M059J (cell line): ENCODE measurements around the gene MEF2C. TPM values are rescaled to one million over a fixed set of nuclear protein-coding genes. Genes with fewer than 3 reads are reported as not detected.
"Not testable (repeated sequence)": the region's sequence is repeated elsewhere in the genome, so short reads cannot be mapped to it uniquely, and the experiment has no call there.

Source experiments
- DNase-seq: peaks from one replicate; pipeline ENCODE4 v3.0.0-alpha.2; 2012; ENCODE audit warnings: low read depth
- total RNA-seq: library from RNA; depleted of rRNA; stranded (reverse); fragments of >200 nt; shearing (Covaris generic); gene quantifications from 2 replicates; pipeline ENCODE4 v1.2.3, GENCODE V29; 2014

Gene MEF2C
- total RNA-seq, 1 experiment from 2014 or later = 7.7 TPM

GRCh38 chr5:88862547-88863175 lies 20.3 kb downstream of the MEF2C start:
- no peak for DNase-seq

GRCh38 chr5:88861231-88861630 lies 21.8 kb downstream of the MEF2C start:
- no peak for DNase-seq

- DNase-seq = peak; percentile 28
Measured at GRCh38 chr5:88860501-88860900, 22.5 kb downstream of the MEF2C start.

- no peak for DNase-seq
Measured at GRCh38 chr5:88858392-88858791, 24.6 kb downstream of the MEF2C start.

- not testable (repeated sequence) for DNase-seq
Measured at GRCh38 chr5:88856381-88856780, 26.6 kb downstream of the MEF2C start.

- DNase-seq = no peak
Measured at GRCh38 chr5:88854769-88855168, 28.2 kb downstream of the MEF2C start.

GRCh38 chr5:88847420-88847819 lies 35.6 kb downstream of the MEF2C start:
- no peak for DNase-seq

- DNase-seq = no peak
Measured at GRCh38 chr5:88846434-88846833, 36.5 kb downstream of the MEF2C start.

GRCh38 chr5:88845081-88845697 lies 37.8 kb downstream of the MEF2C start:
- no peak for DNase-seq

GRCh38 chr5:88842784-88843183 lies 40.2 kb downstream of the MEF2C start:
- no peak for DNase-seq

- DNase-seq = no peak
Measured at GRCh38 chr5:88841212-88841611, 41.8 kb downstream of the MEF2C start.

- DNase-seq = no peak
Measured at GRCh38 chr5:88840495-88840894, 42.5 kb downstream of the MEF2C start.

- no peak for DNase-seq
Measured at GRCh38 chr5:88839238-88839637, 43.7 kb downstream of the MEF2C start.

- DNase-seq = no peak
Measured at GRCh38 chr5:88838500-88838899, 44.5 kb downstream of the MEF2C start.

GRCh38 chr5:88837817-88838216 lies 45.2 kb downstream of the MEF2C start:
- no peak for DNase-seq

GRCh38 chr5:88837222-88837621 lies 45.8 kb downstream of the MEF2C start:
- DNase-seq = no peak

- DNase-seq = peak; percentile 2
Measured at GRCh38 chr5:88836195-88836838, 46.7 kb downstream of the MEF2C start.

- no peak for DNase-seq
Measured at GRCh38 chr5:88834499-88834898, 48.5 kb downstream of the MEF2C start.

GRCh38 chr5:88834131-88834462 lies 48.9 kb downstream of the MEF2C start:
- no peak for DNase-seq

- no peak for DNase-seq
Measured at GRCh38 chr5:88833371-88834130, 49.4 kb downstream of the MEF2C start.

GRCh38 chr5:88831816-88832215 lies 51.2 kb downstream of the MEF2C start:
- DNase-seq = no peak

- no peak for DNase-seq
Measured at GRCh38 chr5:88830567-88830966, 52.4 kb downstream of the MEF2C start.

- DNase-seq = no peak
Measured at GRCh38 chr5:88829775-88830174, 53.2 kb downstream of the MEF2C start.
